Activated naive CD4-positive, alpha-beta T cell treated with anti-CD3 and anti-CD28 coated beads, Interleukin-2, amount 10 ng/mL, durations not matched to agents 7 days and 5 days (primary cell): ENCODE measurements around the gene PTPN2.
"Not testable (repeated sequence)": the region's sequence is repeated elsewhere in the genome, so short reads cannot be mapped to it uniquely, and the experiment has no call there.

Experiments used
- CTCF ChIA-PET: fragments of 350-600 bp; sonication (Branson Sonifier 250); formaldehyde crosslinking; loops from one replicate; lab custom pipeline; 2021; ENCODE audit warnings: antibody characterized with exemption; lab: Charles Lee
- DNase-seq: peaks from one replicate; pipeline ENCODE4 v3.0.0-alpha.2; 2020
- H3K27ac Mint-ChIP-seq: one replicate; pipeline ENCODE4 v1.8.0; 2021; ENCODE audit warnings: mild to moderate bottlenecking, moderate library complexity, mixed read lengths
- H3K27me3 Mint-ChIP-seq: one replicate; pipeline ENCODE4 v1.8.0; 2021; ENCODE audit warnings: mild to moderate bottlenecking, mixed read lengths
- H3K36me3 Mint-ChIP-seq: one replicate; pipeline ENCODE4 v1.8.0; 2021; ENCODE audit warnings: mixed read lengths
- H3K4me1 Mint-ChIP-seq: one replicate; pipeline ENCODE4 v1.8.0; 2021; ENCODE audit warnings: mixed read lengths
- H3K4me3 Mint-ChIP-seq: one replicate; pipeline ENCODE4 v1.8.0; 2021; ENCODE audit warnings: mild to moderate bottlenecking, moderate library complexity, mixed read lengths
- H3K9me3 Mint-ChIP-seq: one replicate; pipeline ENCODE4 v1.8.0; 2021; ENCODE audit warnings: mixed read lengths

PTPN2 gene

DNA sequence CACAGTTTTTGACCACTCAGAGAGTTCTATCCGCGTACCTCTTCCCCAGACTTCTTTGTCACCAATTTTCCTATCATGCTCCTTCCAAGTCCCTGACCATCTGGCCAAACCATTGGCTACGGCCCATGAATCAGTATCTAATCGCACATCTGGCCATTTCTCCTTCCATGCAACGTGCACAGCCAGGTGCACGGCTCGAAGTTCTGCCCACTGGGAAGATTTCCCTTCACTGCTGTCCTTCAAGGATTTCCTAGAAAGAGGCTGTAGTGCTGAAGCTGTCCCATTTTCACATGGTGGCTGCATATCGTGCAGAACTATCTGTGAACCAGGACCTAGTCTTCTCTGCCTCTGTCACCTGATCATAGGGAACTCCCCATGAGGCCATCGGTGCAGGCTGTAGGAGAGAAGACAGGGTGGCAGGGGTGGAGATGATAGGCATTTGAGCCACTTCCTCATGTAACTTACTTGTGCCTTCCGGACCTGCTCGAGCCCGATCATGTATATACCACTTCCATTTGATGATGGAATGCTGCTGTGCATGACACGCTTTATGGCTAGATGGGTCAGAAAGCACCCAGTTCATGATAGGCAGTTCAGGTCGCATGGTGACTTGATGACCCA lies 127.3 kb downstream of the PTPN2 start:
- H3K9me3 Mint-ChIP-seq, DNase-seq, H3K4me1 Mint-ChIP-seq, H3K27me3 Mint-ChIP-seq, CTCF ChIA-PET, H3K36me3 Mint-ChIP-seq, H3K27ac Mint-ChIP-seq, H3K4me3 Mint-ChIP-seq: not testable (repeated sequence)

GRCh38 chr18:12755606-12756005 lies 128.4 kb downstream of the PTPN2 start:
- not testable (repeated sequence) for H3K36me3 Mint-ChIP-seq, H3K27ac Mint-ChIP-seq

GRCh38 chr18:12754511-12754910 lies 129.5 kb downstream of the PTPN2 start:
- no peak overlapping the region for H3K27ac Mint-ChIP-seq
- H3K27me3 Mint-ChIP-seq, result peaks cover 10% of the 10 kb centered on the region
- no peak for DNase-seq
- CTCF ChIA-PET, result no interaction called here
- H3K9me3 Mint-ChIP-seq, result peaks cover 3% of the 10 kb centered on the region
- no peak overlapping the region for H3K4me3 Mint-ChIP-seq
- peaks cover 15% of the 10 kb centered on the region for H3K4me1 Mint-ChIP-seq
- peaks cover 6% of the 10 kb centered on the region for H3K36me3 Mint-ChIP-seq

More at GRCh38 chr18:12755606-12756005, 128.4 kb downstream of the PTPN2 start:
- H3K4me3 Mint-ChIP-seq, H3K9me3 Mint-ChIP-seq, CTCF ChIA-PET, H3K4me1 Mint-ChIP-seq, H3K27me3 Mint-ChIP-seq, DNase-seq: not testable (repeated sequence)

DNA sequence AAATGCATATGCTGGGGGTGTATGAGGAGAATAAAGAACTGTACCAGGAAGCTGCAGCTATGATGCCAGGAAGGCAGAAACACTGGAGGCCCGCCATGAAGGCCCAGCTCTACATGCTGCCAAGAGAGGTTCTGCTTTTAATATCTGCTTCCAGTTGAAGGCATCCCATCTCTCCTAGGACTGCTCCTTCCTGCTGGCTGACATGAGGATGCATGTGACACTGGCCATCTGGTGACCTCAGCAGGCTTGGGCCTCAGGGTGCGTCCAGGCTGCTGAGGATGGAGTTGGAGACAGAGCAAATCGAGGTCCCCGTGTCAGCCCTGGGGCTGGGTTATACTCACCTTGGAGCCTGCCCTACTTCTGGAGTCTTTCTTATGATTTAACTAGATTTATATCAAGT lies 132.1 kb downstream of the PTPN2 start:
- CTCF ChIA-PET, result interaction anchor here (0.7 to 1.7 kb wide), 2 partner anchors 8 to 141 kb away, joined by 3 to 6 read pairs; no protein-coding TSS in a partner anchor
- H3K27ac Mint-ChIP-seq, result no peak overlapping the region
- H3K4me3 Mint-ChIP-seq, result no peak overlapping the region
- H3K9me3 Mint-ChIP-seq, result peaks cover 3% of the 10 kb centered on the region
- DNase-seq, result no peak
- peaks cover 21% of the 10 kb centered on the region for H3K4me1 Mint-ChIP-seq
- peaks cover 3% of the 10 kb centered on the region for H3K36me3 Mint-ChIP-seq
- H3K27me3 Mint-ChIP-seq, result peaks cover 21% of the 10 kb centered on the region

GRCh38 chr18:12751503-12751884 lies 132.5 kb downstream of the PTPN2 start:
- H3K36me3 Mint-ChIP-seq, result no peaks in the 10 kb centered on the region
- CTCF ChIA-PET, result interaction anchor here (1.7 kb wide), 1 partner anchor 141 kb away, joined by 6 read pairs; no protein-coding TSS in a partner anchor
- peaks cover 21% of the 10 kb centered on the region for H3K4me1 Mint-ChIP-seq
- no peak overlapping the region for H3K27ac Mint-ChIP-seq
- no peak for DNase-seq
- peaks cover under 1% of the 10 kb centered on the region for H3K9me3 Mint-ChIP-seq
- peaks cover 21% of the 10 kb centered on the region for H3K27me3 Mint-ChIP-seq
- H3K4me3 Mint-ChIP-seq, result no peak overlapping the region

DNA sequence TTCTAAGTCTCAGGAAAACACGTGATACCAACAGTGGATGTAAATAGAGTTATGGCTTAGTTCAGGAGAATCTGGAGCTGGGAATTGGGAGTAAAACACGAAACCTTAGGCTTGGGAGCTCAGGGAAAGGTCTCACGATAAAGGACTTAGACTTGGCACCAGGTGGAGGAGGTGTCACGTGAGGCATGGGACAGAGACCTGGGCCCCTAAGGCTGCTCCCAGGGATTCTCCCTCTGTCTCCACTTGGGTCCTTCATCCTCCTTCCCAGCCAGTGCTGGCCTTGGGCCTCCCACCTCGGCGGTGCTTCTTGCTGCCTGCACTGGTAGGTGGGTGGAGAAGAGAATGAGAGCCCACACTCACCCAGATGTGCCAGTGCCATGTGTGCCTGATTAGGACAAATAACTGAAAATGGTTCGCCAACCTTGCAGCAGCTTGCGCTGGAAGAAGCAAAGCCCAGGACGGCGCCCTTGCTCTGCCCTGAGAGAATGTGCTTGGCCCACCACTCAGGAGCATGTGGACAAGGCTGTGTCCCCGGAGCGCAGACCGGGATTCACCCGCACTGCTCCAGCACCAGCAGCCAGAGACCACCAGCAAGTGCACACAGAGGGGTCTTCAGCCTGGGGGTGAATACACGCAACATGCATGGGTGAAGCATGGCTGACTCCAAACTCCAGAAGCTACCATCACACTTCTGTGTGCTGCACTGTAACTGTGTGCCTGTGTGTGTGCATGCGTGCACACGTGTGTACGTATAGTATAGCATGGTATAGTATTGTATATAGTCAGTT lies 133.1 kb downstream of the PTPN2 start:
- CTCF ChIA-PET, result interaction anchor here (1.1 to 14.5 kb wide), 8 partner anchors 24 to 185 kb away, joined by 3 to 114 read pairs (median 4); no protein-coding TSS in a partner anchor
- H3K4me1 Mint-ChIP-seq, result peaks cover 21% of the 10 kb centered on the region
- no peaks in the 10 kb centered on the region for H3K9me3 Mint-ChIP-seq
- no peak overlapping the region for H3K4me3 Mint-ChIP-seq
- H3K36me3 Mint-ChIP-seq, result no peaks in the 10 kb centered on the region
- DNase-seq, result no peak
- peaks cover 21% of the 10 kb centered on the region for H3K27me3 Mint-ChIP-seq
- H3K27ac Mint-ChIP-seq, result no peak overlapping the region

DNA sequence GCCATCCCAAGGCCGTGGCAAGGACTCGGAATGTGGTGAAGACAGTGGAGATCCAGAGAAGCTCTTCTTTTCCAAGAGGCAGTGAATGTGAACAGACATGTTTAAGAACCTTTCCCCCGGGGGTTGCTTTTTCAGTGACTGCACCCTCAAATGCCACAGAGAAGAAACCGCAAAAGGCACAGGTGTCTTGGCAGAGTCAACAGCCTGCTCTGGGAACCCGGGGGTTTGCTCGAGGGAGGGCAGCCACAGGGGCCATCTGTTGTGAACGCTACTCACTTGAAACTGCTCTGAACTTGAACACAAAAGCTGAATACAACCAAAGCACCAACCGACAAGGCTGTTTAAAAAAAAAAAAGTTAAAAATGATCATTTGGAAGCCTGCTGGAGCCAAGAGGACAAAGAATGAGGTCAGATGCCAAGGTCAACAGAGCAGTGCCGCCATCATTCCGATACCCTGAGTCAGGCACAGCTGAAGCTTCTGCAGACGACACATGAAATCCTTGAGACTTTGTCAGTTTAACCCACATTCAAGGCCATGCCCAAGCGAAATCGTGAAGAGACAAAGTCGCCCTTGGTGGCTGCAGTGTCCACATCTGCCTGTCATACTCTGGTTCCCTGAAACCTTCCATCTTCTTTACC lies 133.8 kb downstream of the PTPN2 start:
- Mint-ChIP-seq H3K27me3 (peaks cover 21% of the 10 kb centered on the region), H3K4me1 (peaks cover 21% of the 10 kb centered on the region), H3K27ac (peak overlapping the region; percentile 79), H3K36me3 (no peaks in the 10 kb centered on the region), H3K9me3 (no peaks in the 10 kb centered on the region), H3K4me3 (peak overlapping the region; percentile 21)
- DNase-seq, result peak; percentile 68
- CTCF ChIA-PET, result interaction anchor here (1.1 to 14.5 kb wide), 8 partner anchors 23 to 185 kb away, joined by 3 to 114 read pairs (median 4); no protein-coding TSS in a partner anchor

GRCh38 chr18:12749121-12749520 lies 134.9 kb downstream of the PTPN2 start:
- H3K4me3 Mint-ChIP-seq, result no peak overlapping the region
- no peaks in the 10 kb centered on the region for H3K36me3 Mint-ChIP-seq
- H3K4me1 Mint-ChIP-seq, result peaks cover 21% of the 10 kb centered on the region
- peak overlapping the region; percentile 79 for H3K27ac Mint-ChIP-seq
- no peaks in the 10 kb centered on the region for H3K9me3 Mint-ChIP-seq
- CTCF ChIA-PET, result interaction anchor here (1.5 to 14.5 kb wide), 5 partner anchors 22 to 186 kb away, joined by 3 to 114 read pairs (median 17); no protein-coding TSS in a partner anchor
- DNase-seq, result no peak
- peaks cover 21% of the 10 kb centered on the region for H3K27me3 Mint-ChIP-seq

GRCh38 chr18:12748671-12749070 lies 135.4 kb downstream of the PTPN2 start:
- no peak for DNase-seq
- CTCF ChIA-PET, result interaction anchor here (0.7 to 14.5 kb wide), 5 partner anchors 22 to 187 kb away, joined by 3 to 114 read pairs (median 17); no protein-coding TSS in a partner anchor
- Mint-ChIP-seq H3K4me1 (peaks cover 21% of the 10 kb centered on the region), H3K36me3 (no peaks in the 10 kb centered on the region), H3K4me3 (no peak overlapping the region), H3K27ac (no peak overlapping the region), H3K27me3 (peaks cover 21% of the 10 kb centered on the region), H3K9me3 (no peaks in the 10 kb centered on the region)

DNA sequence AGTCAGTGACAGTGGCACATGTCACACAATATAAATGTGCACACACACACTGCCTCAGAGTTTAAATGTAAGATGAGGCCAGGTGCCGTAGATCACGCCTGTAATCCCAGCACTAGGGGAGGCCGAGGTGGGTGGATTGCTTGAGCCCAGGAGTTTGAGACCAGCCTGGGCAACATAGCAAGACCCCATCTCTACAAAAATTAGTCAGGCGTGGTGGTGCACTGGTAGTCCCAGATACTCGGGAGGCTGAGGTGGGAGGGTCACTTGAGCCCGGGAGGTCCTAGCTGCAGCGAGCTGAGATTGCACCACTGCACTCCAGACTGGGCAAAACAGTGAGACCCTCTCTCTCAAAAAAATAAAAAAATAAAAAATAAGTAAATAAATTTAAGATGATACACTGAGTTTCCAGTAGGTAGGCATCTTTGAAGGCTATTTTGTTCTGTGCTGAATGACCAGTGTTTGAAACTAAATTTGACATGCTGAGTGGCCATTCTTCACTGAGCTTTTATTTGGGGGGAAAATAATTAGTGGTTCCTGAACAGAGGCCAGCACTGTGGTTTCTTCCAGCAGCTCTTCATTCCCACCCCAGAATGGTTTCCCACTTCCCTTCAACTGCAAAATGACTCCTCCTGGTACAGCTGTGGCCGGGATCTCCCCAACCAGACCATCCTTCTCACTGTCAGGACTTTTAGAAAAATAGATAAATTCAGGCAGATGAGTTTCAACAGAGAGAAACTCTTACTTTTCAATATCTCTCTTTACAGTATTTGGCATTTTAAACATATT lies 136.3 kb downstream of the PTPN2 start:
- Mint-ChIP-seq H3K4me1 (peaks cover 21% of the 10 kb centered on the region), H3K27me3 (peaks cover 21% of the 10 kb centered on the region), H3K27ac (no peak overlapping the region), H3K4me3 (no peak overlapping the region), H3K9me3 (no peaks in the 10 kb centered on the region), H3K36me3 (no peaks in the 10 kb centered on the region)
- CTCF ChIA-PET, result interaction anchor here (0.9 to 14.5 kb wide), 4 partner anchors 10 to 188 kb away, joined by 4 to 114 read pairs (median 19); no protein-coding TSS in a partner anchor
- no peak for DNase-seq

DNA sequence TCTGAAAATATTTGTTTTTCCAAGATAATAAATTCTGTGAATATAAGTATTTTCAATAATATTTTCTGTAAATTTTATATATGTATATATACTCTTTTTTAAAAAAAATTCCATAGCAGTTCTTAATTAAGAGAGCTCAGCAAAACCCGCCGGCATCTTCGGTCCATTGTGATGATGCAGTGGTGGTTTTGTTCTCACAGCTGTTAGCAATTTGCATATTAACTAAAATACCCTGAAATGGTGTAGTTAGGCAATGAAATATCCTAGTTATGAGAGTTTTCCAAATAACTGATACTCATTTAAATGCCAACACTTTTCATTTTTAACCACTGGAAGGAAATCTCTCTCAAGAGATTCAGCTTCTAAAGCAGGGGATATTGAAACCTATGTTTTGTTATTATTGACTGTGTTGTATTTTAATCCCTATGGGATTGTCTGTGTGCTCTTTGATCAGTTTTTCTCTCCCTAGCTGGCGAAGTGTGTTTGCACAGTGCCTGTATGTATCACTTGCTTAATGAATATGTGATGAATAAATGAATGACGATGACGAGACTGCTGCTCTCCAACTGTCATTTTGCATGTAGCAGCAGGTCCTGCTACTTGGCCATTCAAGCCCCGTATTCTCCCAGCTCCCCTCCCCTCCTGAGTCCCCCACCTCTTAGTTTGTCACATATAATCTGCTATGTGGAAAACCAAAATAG lies 138.8 kb downstream of the PTPN2 start:
- CTCF ChIA-PET, result interaction anchor here (1.0 to 14.5 kb wide), 9 partner anchors 15 to 190 kb away, joined by 3 to 114 read pairs (median 4); no protein-coding TSS in a partner anchor
- no peaks in the 10 kb centered on the region for H3K36me3 Mint-ChIP-seq
- H3K4me1 Mint-ChIP-seq, result peaks cover 13% of the 10 kb centered on the region
- peaks cover 17% of the 10 kb centered on the region for H3K27me3 Mint-ChIP-seq
- no peaks in the 10 kb centered on the region for H3K9me3 Mint-ChIP-seq
- no peak overlapping the region for H3K27ac Mint-ChIP-seq
- DNase-seq, result no peak
- no peak overlapping the region for H3K4me3 Mint-ChIP-seq

GRCh38 chr18:12744103-12744502 lies 139.9 kb downstream of the PTPN2 start:
- CTCF ChIA-PET, result interaction anchor here (0.6 to 14.5 kb wide), 12 partner anchors 8 to 416 kb away, joined by 3 to 114 read pairs (median 4); no protein-coding TSS in a partner anchor
- Mint-ChIP-seq H3K4me3 (no peak overlapping the region), H3K27ac (no peak overlapping the region), H3K4me1 (peaks cover 2% of the 10 kb centered on the region), H3K36me3 (no peaks in the 10 kb centered on the region), H3K9me3 (no peaks in the 10 kb centered on the region), H3K27me3 (peaks cover 9% of the 10 kb centered on the region)
- DNase-seq, result no peak

DNA sequence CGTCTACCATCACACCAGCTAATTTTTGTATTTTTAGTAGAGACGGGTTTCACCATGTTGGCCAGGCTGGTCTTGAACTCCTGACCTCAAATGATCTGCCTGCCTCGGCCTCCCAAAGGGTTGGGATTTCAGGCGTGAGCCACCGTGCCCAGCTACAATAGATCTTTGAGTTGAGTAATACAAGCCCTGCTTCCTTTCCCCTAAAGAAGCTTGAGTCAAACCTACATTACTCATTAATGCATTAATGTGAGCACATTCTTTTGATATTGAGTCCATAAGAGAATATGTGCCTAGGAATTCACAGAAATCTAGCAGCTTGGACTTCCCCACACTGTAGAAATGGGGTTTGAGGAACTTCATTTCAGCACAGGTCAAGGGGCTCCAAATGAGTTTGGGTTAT lies 141.6 kb downstream of the PTPN2 start:
- no peaks in the 10 kb centered on the region for H3K9me3 Mint-ChIP-seq
- no peak overlapping the region for H3K27ac Mint-ChIP-seq
- H3K4me1 Mint-ChIP-seq, result no peaks in the 10 kb centered on the region
- CTCF ChIA-PET, result interaction anchor here (0.8 to 14.5 kb wide), 7 partner anchors 11 to 193 kb away, joined by 3 to 114 read pairs (median 4); no protein-coding TSS in a partner anchor
- DNase-seq, result no peak
- no peaks in the 10 kb centered on the region for H3K36me3 Mint-ChIP-seq
- no peaks in the 10 kb centered on the region for H3K27me3 Mint-ChIP-seq
- H3K4me3 Mint-ChIP-seq, result no peak overlapping the region
